ENCODE measurements around the gene RABAC1. TPM values are rescaled to one million over a fixed set of nuclear protein-coding genes. Genes with fewer than 3 reads are reported as not detected.

Gene RABAC1
- polyA plus RNA-seq, 1 donor from 2014 or later: 290 TPM

GRCh38 chr19:41917676-41918075 lies 41.4 kb downstream of the RABAC1 start:
- Histone ChIP-seq H3K79me2 (replicated peaks; ENCODE audit: insufficient read depth, low read length) (no peaks in the 10 kb centered on the region), H2AFZ (ENCODE audit: low read depth, low read length) (no peak overlapping the region), H3K27me3 (ENCODE audit: insufficient read depth, low read depth, low read length) (peaks cover 86% of the 10 kb centered on the region), H3F3A (ENCODE audit: insufficient read depth, low read length, poor library complexity, severe bottlenecking) (no peaks in the 10 kb centered on the region), H4K20me1 (ENCODE audit: insufficient read depth) (no peaks in the 10 kb centered on the region), H3K9me3 (ENCODE audit: low read length) (no peaks in the 10 kb centered on the region), H3K9ac (ENCODE audit: low read length) (no peak overlapping the region), H3K36me3 (ENCODE audit: insufficient read depth, low read length) (no peaks in the 10 kb centered on the region), H3K4me3 (ENCODE audit: low read length) (no peak overlapping the region), H3K4me2 (ENCODE audit: low read length) (no peak overlapping the region), H3K27ac (ENCODE audit: low read length) (no peak overlapping the region), H3K9me2 (ENCODE audit: insufficient read depth, low read length) (no peaks in the 10 kb centered on the region)
- TF ChIP-seq REST (IDR thresholded peaks at IDR 0.05; ENCODE audit: borderline replicate concordance) (no peak), RAD21 (conservative IDR thresholded peaks at IDR 0.05) (no peak)

DNA sequence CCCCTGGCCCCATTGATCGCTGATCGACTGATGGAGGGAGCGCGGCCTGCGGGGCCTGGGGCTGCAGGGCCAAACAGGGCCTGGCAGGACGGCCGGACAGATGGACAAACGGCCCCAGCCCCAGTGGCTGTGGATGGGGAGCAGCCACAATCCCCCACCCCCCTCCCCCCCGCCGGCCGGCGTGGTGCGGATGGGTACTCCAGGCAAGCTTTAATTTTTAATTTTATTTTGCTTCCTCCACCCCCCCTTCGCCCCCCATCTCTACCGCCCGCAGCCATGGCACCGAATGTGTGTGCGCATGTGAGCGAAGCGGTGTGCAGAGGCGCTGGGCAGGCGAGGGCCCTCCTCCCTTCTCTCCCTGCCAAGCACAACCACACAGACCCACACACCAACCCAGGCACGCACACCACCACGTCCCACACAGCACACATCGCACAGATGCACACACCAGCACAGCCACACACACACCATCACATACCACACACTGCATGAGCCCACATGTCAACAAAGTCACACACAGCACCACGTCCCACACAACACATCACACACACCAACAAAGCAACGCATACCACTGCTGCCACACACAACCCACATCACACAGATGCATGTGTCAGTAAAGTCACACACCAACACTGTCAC lies 43.2 kb downstream of the RABAC1 start:
- TF ChIP-seq EP300 (conservative IDR thresholded peaks at IDR 0.05; ENCODE audit: poor library complexity, severe bottlenecking) (no peak), TAF1 (IDR thresholded peaks at IDR 0.05; ENCODE audit: low read depth) (no peak), RAD21 (conservative IDR thresholded peaks at IDR 0.05) (no peak), POLR2AphosphoS5 (IDR thresholded peaks at IDR 0.05) (no peak), EZH2 (IDR thresholded peaks at IDR 0.05; ENCODE audit: borderline replicate concordance, insufficient read depth, low read length, poor library complexity, severe bottlenecking) (no peak), REST (IDR thresholded peaks at IDR 0.05; ENCODE audit: borderline replicate concordance) (no peak), MXI1 (conservative IDR thresholded peaks at IDR 0.05; ENCODE audit: poor library complexity, severe bottlenecking) (no peak), SMC3 (conservative IDR thresholded peaks at IDR 0.05; ENCODE audit: poor library complexity) (no peak)
- TF ChIP-seq, protein P1, sequence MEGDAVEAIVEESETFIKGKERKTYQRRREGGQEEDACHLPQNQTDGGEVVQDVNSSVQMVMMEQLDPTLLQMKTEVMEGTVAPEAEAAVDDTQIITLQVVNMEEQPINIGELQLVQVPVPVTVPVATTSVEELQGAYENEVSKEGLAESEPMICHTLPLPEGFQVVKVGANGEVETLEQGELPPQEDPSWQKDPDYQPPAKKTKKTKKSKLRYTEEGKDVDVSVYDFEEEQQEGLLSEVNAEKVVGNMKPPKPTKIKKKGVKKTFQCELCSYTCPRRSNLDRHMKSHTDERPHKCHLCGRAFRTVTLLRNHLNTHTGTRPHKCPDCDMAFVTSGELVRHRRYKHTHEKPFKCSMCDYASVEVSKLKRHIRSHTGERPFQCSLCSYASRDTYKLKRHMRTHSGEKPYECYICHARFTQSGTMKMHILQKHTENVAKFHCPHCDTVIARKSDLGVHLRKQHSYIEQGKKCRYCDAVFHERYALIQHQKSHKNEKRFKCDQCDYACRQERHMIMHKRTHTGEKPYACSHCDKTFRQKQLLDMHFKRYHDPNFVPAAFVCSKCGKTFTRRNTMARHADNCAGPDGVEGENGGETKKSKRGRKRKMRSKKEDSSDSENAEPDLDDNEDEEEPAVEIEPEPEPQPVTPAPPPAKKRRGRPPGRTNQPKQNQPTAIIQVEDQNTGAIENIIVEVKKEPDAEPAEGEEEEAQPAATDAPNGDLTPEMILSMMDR (IDR thresholded peaks at IDR 0.05; ENCODE audit: poor library complexity, severe bottlenecking): no peak
- no peak overlapping the region for H3K9ac ChIP-seq (ENCODE audit: low read length)
- no peaks in the 10 kb centered on the region for H3K9me2 ChIP-seq (ENCODE audit: insufficient read depth, low read length)
- H3K27me3 ChIP-seq (ENCODE audit: insufficient read depth, low read depth, low read length): peaks cover 86% of the 10 kb centered on the region
- H2AFZ ChIP-seq (ENCODE audit: low read depth, low read length): no peak overlapping the region
- H3K4me3 ChIP-seq (ENCODE audit: low read length): no peak overlapping the region
- H3F3A ChIP-seq (ENCODE audit: insufficient read depth, low read length, poor library complexity, severe bottlenecking): no peaks in the 10 kb centered on the region
- no peaks in the 10 kb centered on the region for H4K20me1 ChIP-seq (ENCODE audit: insufficient read depth)
- no peaks in the 10 kb centered on the region for H3K9me3 ChIP-seq (ENCODE audit: low read length)
- no peaks in the 10 kb centered on the region for H3K36me3 ChIP-seq (ENCODE audit: insufficient read depth, low read length)
- no peak overlapping the region for H3K4me2 ChIP-seq (ENCODE audit: low read length)
- H3K79me2 ChIP-seq (replicated peaks; ENCODE audit: insufficient read depth, low read length): no peaks in the 10 kb centered on the region
- H3K27ac ChIP-seq (ENCODE audit: low read length): no peak overlapping the region
